Liver (tissue), 9 donors: ENCODE measurements around the gene SLFN12. TPM values are rescaled to one million over a fixed set of nuclear protein-coding genes. Genes with fewer than 3 reads are reported as not detected.
A peak's percentile ranks its signal among the peaks of the same experiment; 100 is the strongest.
"Not testable (repeated sequence)": the region's sequence is repeated elsewhere in the genome, so short reads cannot be mapped to it uniquely, and the experiment has no call there.

Experiments
- DNase-seq: peaks from one replicate; pipeline ENCODE4 v3.0.0-alpha.2; 2017; ENCODE audit warnings: low spot score
- H3K27ac ChIP-seq, 2 donors: one replicate each; pipeline ENCODE4 v1.7.0; 2013; ENCODE audit warnings: inconsistent platforms in 2 of 2, low read length in 2 of 2, control low read depth in 1 of 2, low read depth in 1 of 2, mild to moderate bottlenecking in 1 of 2
- H3K27me3 ChIP-seq, 4 donors: one replicate each; pipeline versions ENCODE4 v1.6.1 to v1.7.0; 2013; ENCODE audit warnings: low read length in 3 of 4, inconsistent platforms in 1 of 4, mild to moderate bottlenecking in 1 of 4, moderate library complexity in 1 of 4; ENCODE audit not compliant: control insufficient read depth in 4 of 4, insufficient read depth in 4 of 4
- H3K36me3 ChIP-seq, 4 donors: one replicate each; pipeline versions ENCODE4 v1.6.1 to v1.7.0; 2013; ENCODE audit warnings: low read length in 3 of 4, mild to moderate bottlenecking in 3 of 4, low read depth in 1 of 4, moderate library complexity in 1 of 4; ENCODE audit not compliant: control insufficient read depth in 4 of 4, insufficient read depth in 3 of 4
- H3K4me1 ChIP-seq, 4 donors: one replicate each; pipeline versions ENCODE4 v1.6.1 to v1.7.0; 2013; ENCODE audit warnings: low read length in 3 of 4, mild to moderate bottlenecking in 3 of 4, moderate library complexity in 1 of 4; ENCODE audit not compliant: control insufficient read depth in 4 of 4, insufficient read depth in 4 of 4
- H3K4me3 ChIP-seq, 3 donors: one replicate each; pipeline versions ENCODE4 v1.6.1 to v1.7.0; 2013; ENCODE audit warnings: low read length in 3 of 3, control low read depth in 1 of 3, low read depth in 1 of 3, mild to moderate bottlenecking in 1 of 3
- H3K9ac ChIP-seq, 2 donors: one replicate each; pipeline ENCODE4 v1.7.0; 2013; ENCODE audit warnings: low read length in 2 of 2, mild to moderate bottlenecking in 2 of 2, moderate library complexity in 2 of 2, control low read depth in 1 of 2, low read depth in 1 of 2
- H3K9me3 ChIP-seq, 4 donors: one replicate each; pipeline versions ENCODE4 v1.6.1 to v1.7.0; 2013; ENCODE audit warnings: low read length in 3 of 4; ENCODE audit not compliant: control insufficient read depth in 4 of 4
- ATF3 ChIP-seq: IDR thresholded peaks from 2 replicates; pipeline ENCODE4 v1.6.1; 2016; ENCODE audit warnings: antibody characterized with exemption
- EGR1 ChIP-seq, 2 donors: IDR thresholded peaks; 2 replicates each; pipeline ENCODE4 v1.6.1; 2016 to 2018; ENCODE audit warnings: antibody characterized with exemption in 2 of 2, low read depth in 2 of 2
- FOXA1 ChIP-seq: IDR thresholded peaks from 2 replicates; pipeline ENCODE4 v1.6.1; 2016; ENCODE audit warnings: antibody characterized with exemption
- GABPA ChIP-seq, 2 donors: IDR thresholded peaks in 1 of 2; conservative IDR thresholded peaks in 1 of 2; 2 replicates each; pipeline ENCODE4 v1.6.1; 2016; ENCODE audit warnings: antibody characterized with exemption in 2 of 2, mild to moderate bottlenecking in 1 of 2, moderate library complexity in 1 of 2
- JUND ChIP-seq, 2 donors: IDR thresholded peaks; 2 replicates each; pipeline ENCODE4 v1.6.1; 2016; ENCODE audit warnings: antibody characterized with exemption in 2 of 2
- NR2F2 ChIP-seq: IDR thresholded peaks from 2 replicates; pipeline ENCODE4 v1.6.1; 2016; ENCODE audit warnings: antibody characterized with exemption
- REST ChIP-seq: IDR thresholded peaks from 2 replicates; pipeline ENCODE4 v1.6.1; 2016; ENCODE audit warnings: antibody characterized with exemption, mild to moderate bottlenecking
- RXRA ChIP-seq, 2 donors: IDR thresholded peaks; 2 replicates each; pipeline ENCODE4 v1.6.1; 2017 to 2018; ENCODE audit warnings: antibody characterized with exemption in 2 of 2, mild to moderate bottlenecking in 1 of 2
- SP1 ChIP-seq: IDR thresholded peaks from 2 replicates; pipeline ENCODE4 v1.6.1; 2018; ENCODE audit warnings: antibody characterized with exemption, mild to moderate bottlenecking
- YY1 ChIP-seq: IDR thresholded peaks from 2 replicates; pipeline ENCODE4 v1.6.1; 2016; ENCODE audit warnings: antibody characterized with exemption, mild to moderate bottlenecking
- WGBS: extraction: QIAGEN DNeasy Blood & Tissue Kit; methylation state at CpG from one replicate; pipeline ENCODE4 v1.1.7; 2013; 5-methylcytosine and 5-hydroxymethylcytosine counted together
- polyA plus RNA-seq, 2 donors: library from polyadenylated mRNA; stranded (reverse) in 1 of 2; unstranded in 1 of 2; fragments of 200-250 nt in 1 of 2; fragments of >200 nt in 1 of 2; fragmentation: Nextera tagmentation in 1 of 2; extraction: Ambion mirVana in 1 of 2; gene quantifications; one replicate each; pipeline versions ENCODE4 v1.2.1 to v1.2.3, GENCODE V29; 2013 to 2015
- total RNA-seq, 2 donors: library from RNA; depleted of rRNA; stranded (reverse); fragments of >200 nt; gene quantifications; one replicate each; pipeline ENCODE4 v1.2.3, GENCODE V29; 2014
- TF ChIP-seq, protein P1 (sequence below): fragments of 150-350 bp; IDR thresholded peaks from 2 replicates; pipeline ENCODE4 v1.5.1; 2017; ENCODE audit warnings: improper control_type of control experiment, low read depth, low read length; ENCODE audit not compliant: missing input control
- TF ChIP-seq, protein P2 (sequence below): IDR thresholded peaks from 2 replicates; pipeline ENCODE4 v1.6.1; 2016; ENCODE audit warnings: antibody characterized with exemption
- donor health status: healthy.
- donor health status: healthy.
- donor health status: healthy.
- donor health status: healthy.
- donor health status: healthy.

Gene SLFN12
- total and polyA plus RNA-seq, 4 donors: 0.91 to 5.0 (median 2.2) TPM

DNA sequence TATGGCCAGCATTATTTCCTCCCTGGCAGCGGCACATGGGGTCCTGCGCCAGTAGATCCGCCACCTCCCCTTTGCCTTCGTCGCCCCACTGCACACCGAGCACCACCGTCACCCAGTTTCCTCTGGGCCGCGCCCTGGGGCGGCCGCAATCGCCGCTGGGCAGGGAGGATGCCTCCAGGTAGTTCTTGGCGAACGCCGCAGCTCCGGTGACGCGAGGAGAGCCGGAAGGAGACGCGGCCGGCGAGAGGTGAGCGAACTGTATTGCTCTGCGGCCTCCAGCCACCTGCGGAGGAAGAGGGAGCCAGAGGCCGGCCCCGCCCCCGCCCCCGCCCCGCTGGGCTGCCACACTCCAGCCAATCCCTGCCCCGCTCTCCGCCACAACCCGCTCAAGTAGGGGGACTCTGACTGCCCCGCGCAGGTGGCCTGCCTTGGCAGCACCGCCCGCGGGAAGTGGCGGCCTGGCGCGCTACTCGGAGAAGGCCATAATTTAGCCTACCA, 28.1 kb upstream of the SLFN12 start:
- peaks cover 2 to 7% (median 4%) of the 10 kb centered on the region in 4 donors for H3K27me3 ChIP-seq
- H3K4me3 ChIP-seq: peak overlapping the region in 1 of 3 donors; percentile 29
- no peaks in the 10 kb centered on the region for H3K36me3 ChIP-seq
- 10% methylated on average over 44 of the region's 44 CpGs for WGBS
- no peak for TF ChIP-seq RXRA (IDR thresholded peaks at IDR 0.05)
- no peak for TF ChIP-seq ATF3
- no peak for TF ChIP-seq GABPA (IDR thresholded peaks at IDR 0.05 in 1 of 2, conservative IDR thresholded peaks at IDR 0.05 in 1 of 2)
- TF ChIP-seq, protein P1, sequence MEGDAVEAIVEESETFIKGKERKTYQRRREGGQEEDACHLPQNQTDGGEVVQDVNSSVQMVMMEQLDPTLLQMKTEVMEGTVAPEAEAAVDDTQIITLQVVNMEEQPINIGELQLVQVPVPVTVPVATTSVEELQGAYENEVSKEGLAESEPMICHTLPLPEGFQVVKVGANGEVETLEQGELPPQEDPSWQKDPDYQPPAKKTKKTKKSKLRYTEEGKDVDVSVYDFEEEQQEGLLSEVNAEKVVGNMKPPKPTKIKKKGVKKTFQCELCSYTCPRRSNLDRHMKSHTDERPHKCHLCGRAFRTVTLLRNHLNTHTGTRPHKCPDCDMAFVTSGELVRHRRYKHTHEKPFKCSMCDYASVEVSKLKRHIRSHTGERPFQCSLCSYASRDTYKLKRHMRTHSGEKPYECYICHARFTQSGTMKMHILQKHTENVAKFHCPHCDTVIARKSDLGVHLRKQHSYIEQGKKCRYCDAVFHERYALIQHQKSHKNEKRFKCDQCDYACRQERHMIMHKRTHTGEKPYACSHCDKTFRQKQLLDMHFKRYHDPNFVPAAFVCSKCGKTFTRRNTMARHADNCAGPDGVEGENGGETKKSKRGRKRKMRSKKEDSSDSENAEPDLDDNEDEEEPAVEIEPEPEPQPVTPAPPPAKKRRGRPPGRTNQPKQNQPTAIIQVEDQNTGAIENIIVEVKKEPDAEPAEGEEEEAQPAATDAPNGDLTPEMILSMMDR: no peak
- TF ChIP-seq YY1: no peak
- TF ChIP-seq, protein P2, sequence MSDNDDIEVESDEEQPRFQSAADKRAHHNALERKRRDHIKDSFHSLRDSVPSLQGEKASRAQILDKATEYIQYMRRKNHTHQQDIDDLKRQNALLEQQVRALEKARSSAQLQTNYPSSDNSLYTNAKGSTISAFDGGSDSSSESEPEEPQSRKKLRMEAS: no peak
- TF ChIP-seq NR2F2: no peak
- TF ChIP-seq EGR1 (IDR thresholded peaks at IDR 0.05; ENCODE audit: low read depth in 2 of 2): no peak
- no peak for TF ChIP-seq SP1
- no peak for TF ChIP-seq JUND (IDR thresholded peaks at IDR 0.05)
- TF ChIP-seq REST: no peak
- no peak for TF ChIP-seq FOXA1
- peak; percentile 40 for DNase-seq
- no peak overlapping the region for H3K27ac ChIP-seq
- no peaks in the 10 kb centered on the region for H3K9me3 ChIP-seq
- peaks cover 0 to 2% (median under 1%) of the 10 kb centered on the region in 4 donors for H3K4me1 ChIP-seq
- no peak overlapping the region for H3K9ac ChIP-seq

GRCh38 chr17:35454035-35454434, 21.7 kb upstream of the SLFN12 start:
- H3K36me3 ChIP-seq, H3K4me1 ChIP-seq, H3K27ac ChIP-seq, H3K9me3 ChIP-seq, H3K9ac ChIP-seq, H3K27me3 ChIP-seq, DNase-seq, H3K4me3 ChIP-seq: not testable (repeated sequence)
- 78% methylated on average over 5 of the region's 5 CpGs for WGBS

DNA sequence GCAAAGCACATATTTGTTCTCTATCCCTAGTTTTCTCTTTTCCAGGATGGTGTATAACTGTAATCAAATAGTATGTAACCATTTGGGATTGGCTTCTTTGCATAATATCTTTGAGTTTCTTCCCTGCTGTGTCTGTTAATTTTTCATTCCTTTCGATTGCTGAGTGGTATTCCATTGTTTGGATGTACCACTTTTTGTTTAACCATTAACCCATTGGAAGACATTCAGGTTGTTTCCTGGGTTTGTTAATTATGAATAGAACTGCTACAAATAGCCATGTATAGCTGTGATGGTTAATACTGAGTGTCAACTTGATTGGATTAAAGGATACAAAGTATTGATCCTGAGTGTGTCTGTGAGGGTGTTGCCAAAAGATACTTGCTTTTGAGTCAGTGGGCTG, 20.9 kb upstream of the SLFN12 start:
- Histone ChIP-seq H3K36me3 (peaks cover 0 to 2% (median 0%) of the 10 kb centered on the region in 4 donors), H3K9ac (no peak overlapping the region), H3K27ac (no peak overlapping the region), H3K4me1 (peaks cover 0 to 7% (median 4%) of the 10 kb centered on the region in 4 donors), H3K27me3 (peaks cover 0 to 9% (median 0%) of the 10 kb centered on the region in 4 donors), H3K4me3 (no peak overlapping the region), H3K9me3 (no peaks in the 10 kb centered on the region)
- 31% methylated on average over 1 of the region's 1 CpG for WGBS
- no peak for DNase-seq
- TF ChIP-seq SP1: no peak
